ENCODE results near the gene KCNG1. TPM values are rescaled to one million over a fixed set of nuclear protein-coding genes. Genes with fewer than 3 reads are reported as not detected.

Gene KCNG1
- total and polyA plus RNA-seq, 2 of the 4 experiments (the other 2 are of a cell fraction), result 23.7 to 51.4 TPM

- in situ Hi-C loops (cut with MboI; ENCODE audit: low sequenced_read_pairs) (no loop called here), dilution Hi-C loops (cut with HindIII; ENCODE audit: low sequenced_read_pairs, unreplicated experiment) (no loop called here), intact Hi-C loops (cut with micrococcal nuclease) (no loop called here)
- Histone ChIP-seq H3K79me1 (ENCODE audit: low read depth in 1 of 2, low read length in 2 of 2) (no peaks in the 10 kb centered on the region), H4K20me1 (ENCODE audit: insufficient read depth, low read length) (no peaks in the 10 kb centered on the region), H3K4me3 (ENCODE audit: insufficient read depth, low read depth, low read length) (no peak overlapping the region), H3K4ac (ENCODE audit: low read depth, low read length) (no peak overlapping the region), H3K18ac (ENCODE audit: low read depth, low read length) (no peak overlapping the region), H3K4me2 (ENCODE audit: low read depth, low read length) (no peak overlapping the region), H4K91ac (ENCODE audit: insufficient read depth, low read depth, low read length) (no peak overlapping the region), H2AK9ac (replicated peaks; ENCODE audit: low read depth, low read length, poor library complexity) (no peak overlapping the region), H3K27me3 (ENCODE audit: control insufficient read depth, insufficient read depth, low read length) (no peaks in the 10 kb centered on the region; the same call in 1 of the 2 replicates), H2AK5ac (ENCODE audit: low read depth, low read length) (no peak overlapping the region), H3K9me1 (ENCODE audit: insufficient read depth, low read length) (no peaks in the 10 kb centered on the region; the same call in 1 of the 2 replicates), H2BK120ac (ENCODE audit: low read depth, low read length) (no peak overlapping the region), H4K8ac (ENCODE audit: low read depth in 2 of 2, low read length in 2 of 2) (no peak overlapping the region), H2BK20ac (ENCODE audit: low read depth, low read length) (no peak overlapping the region), H3K9ac (ENCODE audit: low read depth, low read length) (no peak overlapping the region), H3K23ac (ENCODE audit: low read depth, low read length) (no peak overlapping the region), H3K36me3 (ENCODE audit: control insufficient read depth, insufficient read depth, low read length) (no peaks in the 10 kb centered on the region), H3K14ac (replicated peaks; ENCODE audit: low read depth, low read length) (no peak overlapping the region), H2BK15ac (ENCODE audit: low read depth, low read length) (no peak overlapping the region), H4K5ac (ENCODE audit: low read depth, low read length) (no peak overlapping the region), H3K27ac (ENCODE audit: insufficient read depth, low read length) (no peak overlapping the region), H3K4me1 (ENCODE audit: control insufficient read depth, insufficient read depth, low read length) (no peaks in the 10 kb centered on the region), H2BK5ac (ENCODE audit: low read depth, low read length, poor library complexity, severe bottlenecking) (no peak overlapping the region), H3K9me3 (ENCODE audit: control insufficient read depth, insufficient read depth, low read length) (no peaks in the 10 kb centered on the region), H3K56ac (ENCODE audit: extremely low read depth, insufficient read depth, low read length) (no peak overlapping the region), H2AFZ (replicated peaks; ENCODE audit: low read length, poor library complexity) (no peak overlapping the region)
- CTCF ChIA-PET, result no interaction called here
- POLR2A ChIA-PET (ENCODE audit: unreplicated experiment), result no interaction called here
- DNase-seq (no peak), ATAC-seq (ENCODE audit: low read depth) (no peak)
- no TSS peak for BruUV-seq (replicated peaks)
- WGBS, 2 experiments (ENCODE audit: extremely low coverage in 2 of 2, insufficient read length in 1 of 2), result 79% methylated on average over 3 of the region's 9 CpGs; no CpG with 5 or more reads in 1 of the 2 experiments
- no peak for TF ChIP-seq RFX5 (IDR thresholded peaks at IDR 0.05; ENCODE audit: low read depth, low read length)
- no peak for TF ChIP-seq MXI1 (IDR thresholded peaks at IDR 0.05; ENCODE audit: borderline replicate concordance, low read depth, low read length)
- TF ChIP-seq RAD21 (IDR thresholded peaks at IDR 0.05; ENCODE audit: low read length), result no peak
- TF ChIP-seq SMC3 (IDR thresholded peaks at IDR 0.05; ENCODE audit: low read depth, low read length), result no peak
- TF ChIP-seq CHD1 (IDR thresholded peaks at IDR 0.05; ENCODE audit: low read depth, low read length), result no peak
- no peak for TF ChIP-seq BHLHE40 (IDR thresholded peaks at IDR 0.05; ENCODE audit: low read depth, low read length)
- no peak for TF ChIP-seq POLR2A (IDR thresholded peaks at IDR 0.05; ENCODE audit: low read depth, low read length)
- TF ChIP-seq ELK1 (IDR thresholded peaks at IDR 0.05; ENCODE audit: borderline replicate concordance, low read depth, low read length), result no peak
- TF ChIP-seq RCOR1 (IDR thresholded peaks at IDR 0.05; ENCODE audit: insufficient replicate concordance, low read length), result no peak
- TF ChIP-seq CTCF (conservative IDR thresholded peaks at IDR 0.05; ENCODE audit: low read depth, low read length), result no peak
- TF ChIP-seq MAZ (IDR thresholded peaks at IDR 0.05; ENCODE audit: borderline replicate concordance, low read depth, low read length), result no peak
- TF ChIP-seq FOS (IDR thresholded peaks at IDR 0.05; ENCODE audit: low read depth, low read length), result no peak
- no peak for TF ChIP-seq NFE2L2 (IDR thresholded peaks at IDR 0.05; ENCODE audit: low read depth, low read length)
- no peak for TF ChIP-seq CEBPB (IDR thresholded peaks at IDR 0.05; ENCODE audit: low read depth, low read length)
- TF ChIP-seq MAFK (IDR thresholded peaks at IDR 0.05; ENCODE audit: low read depth, low read length), result no peak
These were observed 54.6 kb downstream of the KCNG1 start for GRCh38 chr20:50968289-50968688.

Data from IMR-90 (cell line).